LNCaP clone FGC (cell line): ENCODE data around the gene PNCK.
A peak's percentile ranks its signal among the peaks of the same experiment; 100 is the strongest.

Source experiments
- DNase-seq: peaks from one replicate; pipeline ENCODE4 v3.0.0-alpha.2; 2011; ENCODE audit warnings: low read depth
- H3K4me3 ChIP-seq: 2 replicates; pipeline ENCODE4 v1.5.1; 2011; ENCODE audit warnings: mild to moderate bottlenecking, low read depth, low read length, control low read depth
- TF ChIP-seq, protein P1 (sequence below): IDR thresholded peaks from 2 replicates; pipeline ENCODE4 v1.5.1; 2012; ENCODE audit warnings: mild to moderate bottlenecking; ENCODE audit not compliant: control insufficient read depth, insufficient read depth; ENCODE audit errors: extremely low read depth

PNCK gene

DNA sequence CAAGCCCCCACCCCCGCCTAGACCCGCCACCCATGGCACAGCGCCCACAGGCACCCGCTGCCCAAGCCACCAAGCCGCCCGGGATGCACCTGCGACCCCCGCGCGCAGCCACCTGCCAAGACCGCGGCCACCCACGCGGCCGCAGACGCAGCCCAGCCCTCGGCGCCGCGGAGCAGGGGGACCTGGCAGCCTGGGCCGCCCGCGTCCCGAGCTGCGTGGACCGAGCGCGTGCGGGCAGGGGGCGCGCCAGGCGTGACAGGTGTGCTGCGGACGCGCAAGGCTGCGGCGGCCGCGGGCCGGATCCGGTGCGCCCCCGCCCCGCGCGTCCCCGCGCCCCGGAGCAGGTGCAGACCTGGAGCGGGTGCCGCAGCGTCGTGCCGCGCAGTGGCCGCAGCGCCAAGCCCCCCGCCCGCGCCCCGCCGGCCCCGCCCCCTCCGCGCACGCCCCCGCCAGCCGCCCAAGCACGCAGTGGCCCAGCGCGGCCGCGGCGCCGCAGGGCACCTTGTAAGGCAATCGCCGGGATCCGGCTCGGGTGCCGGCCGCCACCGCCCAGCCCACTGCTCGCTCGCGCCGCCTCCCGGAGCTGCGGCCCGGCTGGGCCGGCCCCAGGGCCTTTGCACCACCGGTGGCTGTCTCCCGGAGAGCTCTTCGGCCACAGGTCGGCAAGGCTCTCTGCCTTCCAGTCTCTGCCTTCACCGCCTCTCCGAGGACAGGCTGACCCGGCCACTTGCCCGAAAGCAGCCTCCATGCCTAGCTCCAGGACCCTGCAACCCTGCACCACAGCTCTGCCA lies at the start of gene PNCK:
Gene PNCK (minus strand): TSS at position 386 of the 791 bp plus-strand sequence. CDS start 737 bp downstream, outside the sequence.
- H3K4me3 ChIP-seq = no peak within 1 kb of the TSS
- TF ChIP-seq, protein P1, sequence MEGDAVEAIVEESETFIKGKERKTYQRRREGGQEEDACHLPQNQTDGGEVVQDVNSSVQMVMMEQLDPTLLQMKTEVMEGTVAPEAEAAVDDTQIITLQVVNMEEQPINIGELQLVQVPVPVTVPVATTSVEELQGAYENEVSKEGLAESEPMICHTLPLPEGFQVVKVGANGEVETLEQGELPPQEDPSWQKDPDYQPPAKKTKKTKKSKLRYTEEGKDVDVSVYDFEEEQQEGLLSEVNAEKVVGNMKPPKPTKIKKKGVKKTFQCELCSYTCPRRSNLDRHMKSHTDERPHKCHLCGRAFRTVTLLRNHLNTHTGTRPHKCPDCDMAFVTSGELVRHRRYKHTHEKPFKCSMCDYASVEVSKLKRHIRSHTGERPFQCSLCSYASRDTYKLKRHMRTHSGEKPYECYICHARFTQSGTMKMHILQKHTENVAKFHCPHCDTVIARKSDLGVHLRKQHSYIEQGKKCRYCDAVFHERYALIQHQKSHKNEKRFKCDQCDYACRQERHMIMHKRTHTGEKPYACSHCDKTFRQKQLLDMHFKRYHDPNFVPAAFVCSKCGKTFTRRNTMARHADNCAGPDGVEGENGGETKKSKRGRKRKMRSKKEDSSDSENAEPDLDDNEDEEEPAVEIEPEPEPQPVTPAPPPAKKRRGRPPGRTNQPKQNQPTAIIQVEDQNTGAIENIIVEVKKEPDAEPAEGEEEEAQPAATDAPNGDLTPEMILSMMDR = no peak

DNA sequence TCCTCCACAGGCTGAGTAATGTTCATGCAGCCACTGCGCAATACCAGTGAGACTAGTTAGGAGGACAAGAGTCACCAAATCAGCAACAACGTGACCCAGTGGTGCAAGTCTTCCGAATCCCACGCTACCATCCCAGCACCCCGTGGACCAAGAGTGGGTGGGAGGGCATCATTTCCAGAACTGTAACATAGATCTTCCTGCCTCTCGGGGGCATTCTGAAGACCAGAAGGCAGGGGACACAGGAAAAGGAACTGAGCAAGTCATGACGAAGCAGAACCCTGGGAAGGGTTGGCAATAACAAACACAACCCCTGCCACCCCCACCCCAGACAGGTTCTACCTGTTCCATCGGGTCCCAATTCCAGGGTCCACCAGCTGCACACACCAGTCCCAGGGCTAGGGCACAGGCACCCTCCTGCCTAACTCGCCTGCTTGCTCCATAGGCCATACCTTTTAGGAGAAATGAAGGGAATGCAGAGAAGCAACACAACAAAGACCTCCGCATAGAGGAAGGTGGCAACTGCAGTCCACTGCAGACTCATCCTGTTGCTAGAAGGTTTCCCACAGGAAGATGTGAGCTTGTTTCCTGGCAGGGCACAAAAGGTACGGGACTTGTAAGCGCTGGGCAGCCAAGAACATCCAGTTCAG lies 49.2 kb upstream of the PNCK start:
- H3K4me3 ChIP-seq = peak overlapping the region; percentile 71
- DNase-seq = no peak
- TF ChIP-seq, protein P1 = no peak

More for the DNA sequence above, at the start of gene PNCK:
- DNase-seq = no peak

DNA sequence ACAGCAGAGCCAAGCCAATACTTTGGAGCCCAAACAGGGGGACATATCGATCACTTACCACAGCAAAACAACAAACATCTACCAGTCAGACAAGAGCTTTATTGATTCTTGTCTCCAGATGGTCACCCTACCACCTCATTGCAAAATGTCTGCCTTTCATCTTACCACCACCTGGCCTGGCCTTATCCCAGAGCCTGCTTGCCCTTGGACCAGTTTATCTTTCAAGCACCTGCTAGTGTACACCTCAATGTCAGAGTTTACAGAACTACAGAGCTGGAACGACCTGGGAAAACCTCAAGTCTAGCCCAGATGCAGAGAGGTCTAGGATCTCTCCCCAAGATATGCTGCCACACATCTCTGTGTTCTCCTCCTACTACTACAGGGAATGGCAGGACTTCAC lies 46.1 kb upstream of the PNCK start:
- TF ChIP-seq, protein P1 = no peak
- no peak for DNase-seq
- H3K4me3 ChIP-seq = no peak overlapping the region

DNA sequence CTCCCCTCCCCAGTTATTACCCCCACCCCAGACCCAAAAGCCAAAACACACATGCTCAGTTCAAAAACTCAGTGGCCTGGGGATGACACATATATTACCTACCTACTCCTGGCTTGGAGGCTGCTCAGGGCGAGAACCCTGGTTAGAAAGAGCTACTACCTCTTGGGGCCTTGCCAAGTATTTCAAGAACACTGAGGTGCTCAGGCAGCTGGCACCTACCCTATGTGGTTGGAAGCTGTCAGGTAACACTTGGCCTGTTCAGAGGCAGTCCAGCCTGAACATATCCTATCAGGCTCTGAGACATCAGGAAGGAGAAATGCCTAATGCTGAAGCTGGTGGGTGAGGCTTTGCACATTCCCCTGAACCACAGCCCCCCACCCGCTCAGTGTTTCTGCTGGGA lies 45.6 kb upstream of the PNCK start:
- TF ChIP-seq, protein P1 = no peak
- no peak overlapping the region for H3K4me3 ChIP-seq
- no peak for DNase-seq

DNA sequence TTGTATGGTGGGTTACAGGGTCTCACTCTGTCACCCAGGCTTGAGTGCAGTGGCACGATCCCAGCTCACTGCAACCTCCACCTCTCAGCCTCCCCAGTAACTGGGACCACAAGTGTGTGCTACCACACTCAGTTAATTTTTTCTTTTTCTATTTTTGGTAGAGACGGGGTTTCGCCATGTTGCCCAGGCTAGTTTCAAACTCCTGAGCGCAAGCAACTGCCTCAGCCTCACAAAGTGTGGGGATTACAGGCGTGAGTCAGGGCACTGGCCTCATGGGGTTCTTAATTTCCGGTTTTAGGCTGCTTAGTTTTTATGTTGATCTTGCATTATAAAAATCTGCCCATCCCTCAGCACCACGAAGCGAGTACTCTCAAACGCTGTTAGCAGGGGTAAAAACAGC lies 43.8 kb upstream of the PNCK start:
- TF ChIP-seq, protein P1 = no peak
- no peak overlapping the region for H3K4me3 ChIP-seq
- DNase-seq = no peak

DNA sequence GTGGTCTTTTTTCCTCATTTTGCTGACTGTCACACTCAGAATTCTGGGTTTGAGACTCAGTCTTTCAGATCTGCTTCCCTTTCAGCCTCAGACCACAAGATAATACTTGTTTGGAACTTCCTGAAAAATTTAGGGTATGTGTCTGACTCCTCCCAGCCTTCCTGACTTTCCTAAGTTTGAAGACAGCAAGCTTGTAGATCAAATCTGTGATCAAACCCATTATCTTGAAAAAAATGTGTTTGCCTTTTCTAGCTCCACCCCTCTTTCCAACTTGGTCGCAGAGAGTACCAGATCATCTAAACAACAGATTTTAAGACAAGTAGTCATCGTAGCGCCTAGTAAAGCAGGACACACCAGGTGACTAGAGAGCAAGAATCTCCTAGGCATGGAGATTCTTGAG lies 40.6 kb upstream of the PNCK start:
- no peak for DNase-seq

More for the DNA sequence above, 40.6 kb upstream of the PNCK start:
- TF ChIP-seq, protein P1 = no peak
- no peak overlapping the region for H3K4me3 ChIP-seq
